ENCODE results near the gene TGFB1. TPM values are rescaled to one million over a fixed set of nuclear protein-coding genes. Genes with fewer than 3 reads are reported as not detected.

The TGFB1 gene
- polyA plus RNA-seq, 3 donors = 30.6 to 138 (median 42.2) TPM

DNA sequence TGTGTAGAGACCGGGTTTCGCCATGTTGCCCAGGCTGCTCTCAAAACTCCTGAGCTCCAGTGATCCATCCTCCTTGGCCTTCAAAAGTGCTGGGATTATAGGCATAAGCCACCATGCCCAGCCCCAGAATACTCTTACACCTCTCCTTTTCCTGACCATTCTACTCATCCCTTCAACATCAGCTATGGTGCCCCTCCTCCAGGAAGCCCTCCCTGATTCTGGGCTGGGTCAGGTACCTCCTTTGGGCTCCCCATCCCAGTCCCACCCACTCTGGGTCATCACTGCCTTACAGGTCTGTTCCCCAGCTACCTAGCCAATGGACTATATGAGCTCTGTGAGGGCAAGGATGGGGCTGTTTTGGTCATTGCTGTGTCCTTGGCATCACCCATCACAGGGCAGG is 9.6 kb downstream of the TGFB1 start:
- no CpG with 5 or more reads among the region's 2 CpGs for WGBS (ENCODE audit: insufficient coverage)
- Histone ChIP-seq H3K36me3 (replicated peaks in 1 of 2; ENCODE audit: control insufficient read depth in 1 of 2, insufficient read depth in 2 of 2, low read length in 2 of 2) (peaks cover 72 to 91% of the 10 kb centered on the region in 2 donors), H3K79me2 (ENCODE audit: insufficient read depth, low read length) (peaks cover 95% of the 10 kb centered on the region), H2AFZ (ENCODE audit: insufficient read depth, low read depth, low read length, poor library complexity, severe bottlenecking) (no peak overlapping the region), H3K9ac (ENCODE audit: insufficient read depth, low read length, poor library complexity, severe bottlenecking) (no peak overlapping the region), H3K9me3 (replicated peaks in 1 of 2; ENCODE audit: control insufficient read depth in 1 of 2, insufficient read depth in 1 of 2, low read length in 2 of 2) (no peaks in the 10 kb centered on the region), H3K4me2 (replicated peaks; ENCODE audit: extremely low read depth, low read length, poor library complexity, severe bottlenecking) (no peak overlapping the region), H3K4me1 (ENCODE audit: control insufficient read depth in 1 of 2, insufficient read depth in 2 of 2, low read length in 2 of 2) (peaks cover 38 to 47% of the 10 kb centered on the region in 2 donors), H3K27ac (ENCODE audit: low read depth in 1 of 2, low read length in 2 of 2) (peak overlapping the region in 1 of 2 donors; percentile 24), H3K27me3 (ENCODE audit: control insufficient read depth in 2 of 2, insufficient read depth in 2 of 2, low read length in 2 of 2) (no peaks in the 10 kb centered on the region), H4K20me1 (ENCODE audit: insufficient read depth, low read length) (peaks cover 98% of the 10 kb centered on the region), H3K4me3 (replicated peaks in 1 of 3; ENCODE audit: low read depth in 2 of 3, low read length in 3 of 3) (no peak overlapping the region)
- H3K4me1 Mint-ChIP-seq = peaks cover 59% of the 10 kb centered on the region
- TF ChIP-seq CTCF (IDR thresholded peaks at IDR 0.05) = no peak
- no peak overlapping the region for H3K4me3 Mint-ChIP-seq
- no peaks in the 10 kb centered on the region for H3K27me3 Mint-ChIP-seq (ENCODE audit: low read depth in 3 of 3)
- H3K36me3 Mint-ChIP-seq = peaks cover 72 to 95% of the 10 kb centered on the region in 2 donors
- intact Hi-C loops (cut with micrococcal nuclease) = no loop called here
- no peaks in the 10 kb centered on the region for H3K9me3 Mint-ChIP-seq
- peak overlapping the region in 3 of 7 donors; percentile 41 to 69 (median 62) for H3K27ac Mint-ChIP-seq
- DNase-seq = no peak

DNA sequence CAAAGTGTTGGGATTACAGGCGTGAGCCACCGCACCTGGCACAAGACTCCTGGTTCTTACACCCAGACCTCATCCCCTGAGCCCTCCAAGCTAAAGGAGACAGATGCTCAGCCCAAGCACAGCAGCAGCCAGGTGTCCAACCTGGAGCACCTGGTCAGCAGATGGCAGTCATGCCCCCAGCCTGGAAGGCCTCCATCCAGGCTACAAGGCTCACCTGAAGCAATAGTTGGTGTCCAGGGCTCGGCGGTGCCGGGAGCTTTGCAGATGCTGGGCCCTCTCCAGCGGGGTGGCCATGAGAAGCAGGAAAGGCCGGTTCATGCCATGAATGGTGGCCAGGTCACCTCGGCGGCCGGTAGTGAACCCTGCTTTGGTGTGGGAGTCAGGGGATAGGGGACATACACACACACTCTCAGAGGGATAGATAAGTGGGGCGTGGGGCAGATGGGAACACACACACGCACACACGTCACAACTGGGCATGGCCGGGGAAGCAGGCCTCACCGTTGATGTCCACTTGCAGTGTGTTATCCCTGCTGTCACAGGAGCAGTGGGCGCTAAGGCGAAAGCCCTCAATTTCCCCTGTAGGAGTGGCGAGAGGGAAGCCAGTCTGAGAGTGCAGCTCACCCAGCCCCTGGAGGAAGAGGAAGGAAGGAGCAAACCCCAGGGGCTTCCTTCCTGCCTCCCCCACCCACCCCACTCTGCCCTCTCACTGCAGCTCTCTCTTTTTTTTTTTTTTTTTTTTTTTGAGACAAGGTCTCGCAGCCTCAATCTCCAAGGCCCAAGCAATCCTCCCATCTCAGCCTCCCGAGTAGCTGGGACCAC is 11.8 kb downstream of the TGFB1 start:
- intact Hi-C loops (cut with micrococcal nuclease) = no loop called here
- H3K4me1 Mint-ChIP-seq = peaks cover 60% of the 10 kb centered on the region
- H3K27me3 ChIP-seq (ENCODE audit: control insufficient read depth in 2 of 2, insufficient read depth in 2 of 2, low read length in 2 of 2) = no peaks in the 10 kb centered on the region
- H3K9ac ChIP-seq (ENCODE audit: insufficient read depth, low read length, poor library complexity, severe bottlenecking) = peak overlapping the region; percentile 15
- H3K27ac Mint-ChIP-seq = peak overlapping the region; percentile 4 to 84 (median 70)
- 51% methylated on average over 9 of the region's 20 CpGs for WGBS (ENCODE audit: insufficient coverage)
- peaks cover 97% of the 10 kb centered on the region for H3K79me2 ChIP-seq (ENCODE audit: insufficient read depth, low read length)
- peak overlapping the region; percentile 60 for H3K4me2 ChIP-seq (replicated peaks; ENCODE audit: extremely low read depth, low read length, poor library complexity, severe bottlenecking)
- H3K36me3 ChIP-seq (replicated peaks in 1 of 2; ENCODE audit: control insufficient read depth in 1 of 2, insufficient read depth in 2 of 2, low read length in 2 of 2) = peaks cover 71 to 93% of the 10 kb centered on the region in 2 donors
- peaks cover 98% of the 10 kb centered on the region for H4K20me1 ChIP-seq (ENCODE audit: insufficient read depth, low read length)
- H2AFZ ChIP-seq (ENCODE audit: insufficient read depth, low read depth, low read length, poor library complexity, severe bottlenecking) = no peak overlapping the region
- H3K4me1 ChIP-seq (ENCODE audit: control insufficient read depth in 1 of 2, insufficient read depth in 2 of 2, low read length in 2 of 2) = peaks cover 33 to 49% of the 10 kb centered on the region in 2 donors
- H3K4me3 ChIP-seq (replicated peaks in 1 of 3; ENCODE audit: low read depth in 2 of 3, low read length in 3 of 3) = peak overlapping the region in 1 of 3 experiments; percentile 58
- peaks cover 68 to 97% of the 10 kb centered on the region in 2 donors for H3K36me3 Mint-ChIP-seq
- peak overlapping the region; percentile 27 to 68 for H3K27ac ChIP-seq (ENCODE audit: low read depth in 1 of 2, low read length in 2 of 2)
- no peaks in the 10 kb centered on the region for H3K27me3 Mint-ChIP-seq (ENCODE audit: low read depth in 3 of 3)
- H3K9me3 Mint-ChIP-seq = no peaks in the 10 kb centered on the region
- H3K9me3 ChIP-seq (replicated peaks in 1 of 2; ENCODE audit: control insufficient read depth in 1 of 2, insufficient read depth in 1 of 2, low read length in 2 of 2) = no peaks in the 10 kb centered on the region
- H3K4me3 Mint-ChIP-seq = peak overlapping the region; percentile 48 to 63
- DNase-seq = peak in 2 of 3 donors; percentile 45 to 55
- peak; percentile 14 for TF ChIP-seq CTCF (IDR thresholded peaks at IDR 0.05)
